Hepatocyte (in vitro differentiated cells): ENCODE measurements around the gene SIL1. TPM values are rescaled to one million over a fixed set of nuclear protein-coding genes. Genes with fewer than 3 reads are reported as not detected.

ENCODE experiments used
- DNase-seq: peaks from one replicate; pipeline ENCODE4 v3.0.0-alpha.2; 2016; ENCODE audit warnings: low spot score
- H2AFZ ChIP-seq: fragments of 200-600 bp; sonication (generic); 2 replicates; pipeline ENCODE4 v1.6.0; 2016; ENCODE audit warnings: antibody characterized with exemption, mild to moderate bottlenecking
- H3K27ac ChIP-seq: fragments of 200-600 bp; sonication (generic); 2 replicates; pipeline ENCODE4 v1.5.1; 2016; ENCODE audit warnings: mild to moderate bottlenecking
- H3K27me3 ChIP-seq: fragments of 200-600 bp; sonication (generic); 2 replicates; pipeline ENCODE4 v1.6.1; 2016
- H3K36me3 ChIP-seq: fragments of 200-600 bp; sonication (generic); replicated peaks from 2 replicates; pipeline ENCODE4 v1.5.1; 2016; ENCODE audit warnings: low read depth; ENCODE audit not compliant: insufficient read depth
- H3K4me1 ChIP-seq: fragments of 200-600 bp; sonication (generic); 2 replicates; pipeline ENCODE4 v1.5.1; 2016; ENCODE audit warnings: mild to moderate bottlenecking, moderate library complexity; ENCODE audit not compliant: insufficient read depth
- H3K4me2 ChIP-seq: fragments of 200-600 bp; sonication (generic); 2 replicates; pipeline ENCODE4 v1.6.0; 2016
- H3K4me3 ChIP-seq: fragments of 200-600 bp; sonication (generic); 2 replicates; pipeline ENCODE4 v1.5.1; 2016; ENCODE audit warnings: mild to moderate bottlenecking
- H3K79me2 ChIP-seq: fragments of 200-600 bp; sonication (generic); 2 replicates; pipeline ENCODE4 v1.6.0; 2017; ENCODE audit warnings: mild to moderate bottlenecking
- H3K9me2 ChIP-seq: fragments of 200-600 bp; sonication (generic); replicated peaks from 2 replicates; pipeline ENCODE4 v1.6.0; 2017; ENCODE audit warnings: mild to moderate bottlenecking; ENCODE audit not compliant: insufficient read depth
- H3K9me3 ChIP-seq: fragments of 200-600 bp; sonication (generic); 2 replicates; pipeline ENCODE4 v1.5.1; 2016; ENCODE audit warnings: low read depth, mild to moderate bottlenecking
- H4K20me1 ChIP-seq: fragments of 200-600 bp; sonication (generic); 2 replicates; pipeline ENCODE4 v1.6.0; 2016; ENCODE audit warnings: mild to moderate bottlenecking; ENCODE audit not compliant: insufficient read depth, poor library complexity, severe bottlenecking
- EZH2 ChIP-seq: fragments of 200-600 bp; sonication (generic); IDR thresholded peaks from 2 replicates; pipeline ENCODE4 v1.6.1; 2016; ENCODE audit warnings: antibody characterized with exemption, mild to moderate bottlenecking, borderline replicate concordance
- EZH2phosphoT487 ChIP-seq: fragments of 200-600 bp; sonication (generic); IDR thresholded peaks from one replicate; pipeline ENCODE4 v1.6.1; 2018; ENCODE audit warnings: antibody characterized with exemption, mild to moderate bottlenecking, low read depth, moderate library complexity; ENCODE audit not compliant: unreplicated experiment, severe bottlenecking
- WGBS: methylation state at CpG from one replicate; pipeline ENCODE4 v1.1.6; 2016; ENCODE audit warnings: low lambda C conversion rate; ENCODE audit errors: missing lambda C conversion rate; 5-methylcytosine and 5-hydroxymethylcytosine counted together
- polyA plus RNA-seq: library from polyadenylated mRNA; unstranded; fragments of >200 nt; fragmentation: Nextera tagmentation; extraction: Ambion mirVana; gene quantifications from 2 replicates; pipeline ENCODE4 v1.2.1, GENCODE V29; 2016
- total RNA-seq: library from RNA; depleted of rRNA; stranded (reverse); fragments of >200 nt; gene quantifications from 2 replicates; pipeline ENCODE4 v1.2.3, GENCODE V29; 2014
- TF ChIP-seq, protein P1 (sequence below): fragments of 200-600 bp; sonication (generic); IDR thresholded peaks from 2 replicates; pipeline ENCODE4 v1.5.1; 2016; ENCODE audit warnings: antibody characterized with exemption, mild to moderate bottlenecking; ENCODE audit not compliant: poor library complexity

The SIL1 gene
- total and polyA plus RNA-seq, 2 experiments from 2014 or later = 82.0 to 176 TPM

DNA sequence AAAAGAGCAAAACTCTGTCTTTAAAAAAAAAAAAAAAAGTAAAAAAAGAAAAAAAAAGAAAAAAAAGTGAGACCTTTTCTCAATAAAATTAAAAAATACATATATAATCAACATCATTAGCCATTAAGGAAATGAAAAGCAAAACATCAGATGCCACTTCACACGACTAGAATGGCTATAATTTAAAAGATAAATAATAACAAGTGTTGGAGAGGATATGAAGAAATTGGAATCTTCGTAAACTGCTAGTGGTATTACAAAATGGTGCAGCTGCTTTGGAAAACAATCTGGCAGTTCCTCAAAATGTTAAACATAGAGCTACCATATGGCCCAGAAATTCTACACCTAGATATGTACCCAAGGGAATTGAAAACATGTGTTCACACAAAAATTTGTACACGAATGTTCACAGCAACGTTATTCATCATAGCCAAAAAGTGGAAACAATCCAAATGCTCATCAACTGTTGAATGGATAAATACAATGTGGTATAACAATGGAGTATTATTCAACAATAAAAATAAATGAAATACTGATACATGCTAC is 45.3 kb upstream of the SIL1 start:
- 71% methylated on average over 4 of the region's 4 CpGs for WGBS
- Histone ChIP-seq H3K27me3 (no peaks in the 10 kb centered on the region), H3K9me2 (no peaks in the 10 kb centered on the region), H3K4me3 (no peak overlapping the region), H2AFZ (no peak overlapping the region), H4K20me1 (no peaks in the 10 kb centered on the region), H3K36me3 (no peaks in the 10 kb centered on the region), H3K4me1 (no peaks in the 10 kb centered on the region), H3K9me3 (no peaks in the 10 kb centered on the region), H3K27ac (no peak overlapping the region), H3K79me2 (no peaks in the 10 kb centered on the region), H3K4me2 (no peak overlapping the region)
- no peak for DNase-seq
- no peak for TF ChIP-seq EZH2phosphoT487
- no peak for TF ChIP-seq EZH2
- TF ChIP-seq, protein P1, sequence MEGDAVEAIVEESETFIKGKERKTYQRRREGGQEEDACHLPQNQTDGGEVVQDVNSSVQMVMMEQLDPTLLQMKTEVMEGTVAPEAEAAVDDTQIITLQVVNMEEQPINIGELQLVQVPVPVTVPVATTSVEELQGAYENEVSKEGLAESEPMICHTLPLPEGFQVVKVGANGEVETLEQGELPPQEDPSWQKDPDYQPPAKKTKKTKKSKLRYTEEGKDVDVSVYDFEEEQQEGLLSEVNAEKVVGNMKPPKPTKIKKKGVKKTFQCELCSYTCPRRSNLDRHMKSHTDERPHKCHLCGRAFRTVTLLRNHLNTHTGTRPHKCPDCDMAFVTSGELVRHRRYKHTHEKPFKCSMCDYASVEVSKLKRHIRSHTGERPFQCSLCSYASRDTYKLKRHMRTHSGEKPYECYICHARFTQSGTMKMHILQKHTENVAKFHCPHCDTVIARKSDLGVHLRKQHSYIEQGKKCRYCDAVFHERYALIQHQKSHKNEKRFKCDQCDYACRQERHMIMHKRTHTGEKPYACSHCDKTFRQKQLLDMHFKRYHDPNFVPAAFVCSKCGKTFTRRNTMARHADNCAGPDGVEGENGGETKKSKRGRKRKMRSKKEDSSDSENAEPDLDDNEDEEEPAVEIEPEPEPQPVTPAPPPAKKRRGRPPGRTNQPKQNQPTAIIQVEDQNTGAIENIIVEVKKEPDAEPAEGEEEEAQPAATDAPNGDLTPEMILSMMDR = no peak

GRCh38 chr5:139241139-139241538 is 43.0 kb upstream of the SIL1 start:
- H3K27me3 ChIP-seq = no peaks in the 10 kb centered on the region
- no peaks in the 10 kb centered on the region for H3K79me2 ChIP-seq
- no peak overlapping the region for H3K4me2 ChIP-seq
- H2AFZ ChIP-seq = no peak overlapping the region
- H3K36me3 ChIP-seq = no peaks in the 10 kb centered on the region
- no peaks in the 10 kb centered on the region for H4K20me1 ChIP-seq
- H3K27ac ChIP-seq = no peak overlapping the region
- H3K4me3 ChIP-seq = no peak overlapping the region
- H3K9me2 ChIP-seq = no peaks in the 10 kb centered on the region
- H3K9me3 ChIP-seq = no peaks in the 10 kb centered on the region
- H3K4me1 ChIP-seq = no peaks in the 10 kb centered on the region
- DNase-seq = no peak
- WGBS = 74% methylated on average over 4 of the region's 4 CpGs
- TF ChIP-seq EZH2phosphoT487 (no peak), EZH2 (no peak)
- TF ChIP-seq, protein P1 = no peak

- H3K27me3 ChIP-seq = no peaks in the 10 kb centered on the region
These were observed 38.3 kb upstream of the SIL1 start for GRCh38 chr5:139236479-139236878.

More at GRCh38 chr5:139236479-139236878, 38.3 kb upstream of the SIL1 start:
- H3K9me2 ChIP-seq = no peaks in the 10 kb centered on the region
- H3K27ac ChIP-seq = no peak overlapping the region
- no peak overlapping the region for H2AFZ ChIP-seq
- DNase-seq = no peak
- H3K36me3 ChIP-seq = no peaks in the 10 kb centered on the region
- no peaks in the 10 kb centered on the region for H3K79me2 ChIP-seq
- WGBS = 95% methylated on average over 1 of the region's 1 CpG
- H4K20me1 ChIP-seq = no peaks in the 10 kb centered on the region
- no peaks in the 10 kb centered on the region for H3K9me3 ChIP-seq
- no peak overlapping the region for H3K4me3 ChIP-seq
- TF ChIP-seq EZH2phosphoT487 (no peak), EZH2 (no peak)
- TF ChIP-seq, protein P1 = no peak
- no peak overlapping the region for H3K4me2 ChIP-seq
- H3K4me1 ChIP-seq = no peaks in the 10 kb centered on the region
